GM10266 (cell line): ENCODE results near the gene PPP3CA.
A peak's percentile ranks its signal among the peaks of the same experiment; 100 is the strongest.
"Not testable (repeated sequence)": the region's sequence is repeated elsewhere in the genome, so short reads cannot be mapped to it uniquely, and the experiment has no call there.

Experiments
- DNase-seq: peaks from one replicate; pipeline ENCODE4 v3.0.0; 2012; ENCODE audit errors: extremely low spot score
- TF ChIP-seq, protein P1 (sequence below): IDR thresholded peaks from 2 replicates; pipeline ENCODE4 v1.5.1; 2012; ENCODE audit warnings: mild to moderate bottlenecking, low read depth; ENCODE audit not compliant: control insufficient read depth, insufficient read depth; ENCODE audit errors: missing control alignments

PPP3CA gene

GRCh38 chr4:101104312-101105052, 242.8 kb downstream of the PPP3CA start:
- TF ChIP-seq, protein P1, sequence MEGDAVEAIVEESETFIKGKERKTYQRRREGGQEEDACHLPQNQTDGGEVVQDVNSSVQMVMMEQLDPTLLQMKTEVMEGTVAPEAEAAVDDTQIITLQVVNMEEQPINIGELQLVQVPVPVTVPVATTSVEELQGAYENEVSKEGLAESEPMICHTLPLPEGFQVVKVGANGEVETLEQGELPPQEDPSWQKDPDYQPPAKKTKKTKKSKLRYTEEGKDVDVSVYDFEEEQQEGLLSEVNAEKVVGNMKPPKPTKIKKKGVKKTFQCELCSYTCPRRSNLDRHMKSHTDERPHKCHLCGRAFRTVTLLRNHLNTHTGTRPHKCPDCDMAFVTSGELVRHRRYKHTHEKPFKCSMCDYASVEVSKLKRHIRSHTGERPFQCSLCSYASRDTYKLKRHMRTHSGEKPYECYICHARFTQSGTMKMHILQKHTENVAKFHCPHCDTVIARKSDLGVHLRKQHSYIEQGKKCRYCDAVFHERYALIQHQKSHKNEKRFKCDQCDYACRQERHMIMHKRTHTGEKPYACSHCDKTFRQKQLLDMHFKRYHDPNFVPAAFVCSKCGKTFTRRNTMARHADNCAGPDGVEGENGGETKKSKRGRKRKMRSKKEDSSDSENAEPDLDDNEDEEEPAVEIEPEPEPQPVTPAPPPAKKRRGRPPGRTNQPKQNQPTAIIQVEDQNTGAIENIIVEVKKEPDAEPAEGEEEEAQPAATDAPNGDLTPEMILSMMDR: no peak
- DNase-seq: no peak

- TF ChIP-seq, protein P1: no peak
Measured at GRCh38 chr4:101103381-101104142, 243.8 kb downstream of the PPP3CA start.

GRCh38 chr4:101102114-101102742, 245.1 kb downstream of the PPP3CA start:
- no peak for DNase-seq
- TF ChIP-seq, protein P1: no peak

More at GRCh38 chr4:101103381-101104142, 243.8 kb downstream of the PPP3CA start:
- peak; percentile 3 for DNase-seq

GRCh38 chr4:101101072-101101471, 246.3 kb downstream of the PPP3CA start:
- TF ChIP-seq, protein P1: no peak
- DNase-seq: no peak

DNA sequence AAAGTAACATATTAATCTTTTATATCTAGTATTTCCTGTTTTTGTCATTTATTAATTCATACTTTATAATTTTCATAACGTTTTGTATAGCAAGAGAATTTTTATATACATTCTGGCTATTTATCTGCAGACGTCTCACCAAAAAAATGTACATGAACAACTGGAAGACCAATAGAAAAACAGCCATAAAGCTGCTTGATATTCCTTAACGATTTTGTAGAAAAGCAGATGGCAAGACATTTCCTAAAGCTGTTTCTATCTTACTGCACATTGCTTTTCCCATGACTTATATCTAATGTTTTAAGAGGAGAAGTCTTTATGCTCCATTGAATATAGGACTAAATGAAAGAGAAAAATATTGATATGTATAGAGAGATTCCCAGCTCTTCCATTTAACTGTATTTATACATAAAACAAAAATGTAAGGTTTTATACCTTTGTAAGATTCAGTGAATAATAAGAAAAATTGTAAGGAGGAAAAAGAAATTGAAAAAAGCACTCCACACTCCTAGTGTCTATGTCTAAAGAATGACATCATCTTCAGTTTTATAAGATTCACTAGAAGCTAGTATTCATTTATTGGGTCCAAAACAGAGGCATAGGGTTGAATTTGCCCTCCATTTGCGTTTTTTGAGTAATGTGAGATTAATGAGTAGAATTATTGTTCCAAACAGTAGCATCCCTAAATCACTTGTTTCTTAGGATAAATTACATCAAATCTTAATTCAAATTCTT, 248.5 kb downstream of the PPP3CA start:
- no peak for DNase-seq
- TF ChIP-seq, protein P1: no peak

DNA sequence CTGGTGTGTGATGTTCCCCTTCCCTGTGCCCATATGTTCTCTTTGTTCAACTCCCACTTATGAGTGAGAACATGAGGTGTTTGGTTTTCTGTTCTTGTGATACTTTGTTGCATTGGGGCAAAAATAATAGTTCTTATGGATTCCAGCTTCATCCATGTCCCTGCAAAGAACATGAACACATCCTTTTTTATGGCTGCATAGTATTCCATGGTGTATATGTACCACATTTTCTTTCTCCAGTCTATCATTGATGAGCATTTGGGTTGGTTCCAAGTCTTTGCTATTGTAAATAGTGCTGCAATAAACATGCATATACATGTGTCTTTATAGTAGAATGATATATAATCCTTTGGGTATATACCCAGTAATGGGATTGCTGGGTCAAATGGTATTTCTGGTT, 254.7 kb downstream of the PPP3CA start:
- DNase-seq: not testable (repeated sequence)

DNA sequence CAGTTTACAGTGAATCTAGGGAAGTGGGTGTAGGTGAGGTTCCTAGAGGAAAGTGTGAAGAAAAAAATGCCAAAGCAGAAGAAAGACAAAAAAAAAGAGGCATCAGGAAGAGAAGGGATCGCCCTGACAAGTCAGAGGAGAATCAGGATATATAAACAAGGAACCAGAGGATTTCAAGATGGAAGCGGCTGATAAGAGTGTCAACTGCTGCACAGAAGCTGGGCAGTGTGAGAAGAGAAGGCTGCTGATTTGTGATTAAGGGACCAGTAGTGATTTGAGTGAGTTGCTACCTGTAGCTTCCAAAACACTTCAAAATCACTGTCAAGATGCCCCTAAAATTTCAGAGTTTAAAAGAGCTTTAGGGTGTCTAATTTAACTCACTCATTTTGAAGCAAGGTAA, 258.2 kb downstream of the PPP3CA start:
- DNase-seq: no peak
- TF ChIP-seq, protein P1: no peak
